Stimulated activated CD4-positive, alpha-beta T cell treated with anti-CD3 and anti-CD28 coated beads, TNF-alpha, amount 100 ng/mL, for 48 hours (primary cell): ENCODE measurements around the gene MYH11.

ENCODE experiments used
- DNase-seq, 3 donors: peaks; one replicate each; pipeline ENCODE4 v3.0.0-alpha.2; 2020; ENCODE audit warnings: low read depth in 3 of 3

The MYH11 gene

DNA sequence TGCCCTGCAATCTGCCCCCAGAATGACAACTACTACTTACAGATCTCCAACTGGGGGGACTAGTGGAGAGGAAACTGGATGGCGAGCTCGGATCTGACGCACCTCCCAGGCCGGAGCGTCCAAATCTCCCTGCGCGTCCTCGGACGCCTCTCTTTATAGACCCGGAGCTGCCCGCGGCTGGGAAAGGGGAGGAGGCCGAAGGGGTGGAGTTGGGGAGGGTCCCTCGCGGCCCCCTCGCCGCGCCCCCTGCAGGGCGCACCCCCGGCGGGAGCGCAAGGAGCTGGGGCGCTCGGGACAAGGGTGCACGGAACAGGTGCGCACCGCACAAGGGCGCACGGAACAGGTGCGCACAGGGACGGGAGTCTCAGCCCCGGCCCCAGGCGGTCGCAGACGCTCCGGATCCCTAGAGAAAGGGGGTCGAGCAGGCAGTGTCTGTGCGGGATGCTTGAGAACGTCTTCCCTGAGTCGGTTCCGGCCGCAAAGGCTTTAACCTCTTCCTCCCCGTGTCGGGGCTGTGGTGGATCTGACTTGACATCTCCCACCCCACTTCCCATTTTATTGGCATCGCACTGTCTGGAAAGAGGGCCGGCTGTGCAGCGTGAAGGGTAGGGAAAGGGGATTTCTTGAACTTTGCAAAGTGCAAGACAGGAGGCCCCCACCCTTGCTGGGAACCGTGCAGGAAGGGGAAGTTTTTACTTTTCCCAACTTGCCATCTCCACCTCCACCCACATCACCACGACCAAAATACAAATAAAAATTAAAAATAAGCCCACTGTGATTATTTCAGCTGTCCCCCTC is at the start of gene MYH11:
Gene MYH11 (minus strand): TSS at position 128 of the 798 bp plus-strand sequence. CDS start 18,776 bp downstream, outside the sequence.
- no peak for DNase-seq

DNA sequence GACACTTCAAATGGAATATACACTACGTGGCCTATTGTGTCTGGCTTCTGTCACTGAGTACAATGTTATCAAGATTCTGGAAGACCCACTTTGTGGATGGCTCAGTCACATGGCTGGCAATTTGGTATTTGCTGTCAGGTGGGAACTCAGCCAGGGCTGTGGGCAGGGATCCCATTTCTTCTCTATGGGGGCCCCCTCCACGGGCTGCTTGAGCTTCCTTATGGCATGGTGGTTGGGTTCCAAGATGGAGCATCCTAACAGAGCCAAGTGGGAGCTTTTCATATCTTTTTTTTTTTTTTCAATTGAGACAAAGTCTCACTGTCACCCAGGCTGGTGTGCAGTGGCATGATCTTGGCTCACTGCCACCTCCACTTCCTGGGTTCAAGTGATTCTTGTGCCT is 49.6 kb upstream of the MYH11 start:
- no peak for DNase-seq

DNA sequence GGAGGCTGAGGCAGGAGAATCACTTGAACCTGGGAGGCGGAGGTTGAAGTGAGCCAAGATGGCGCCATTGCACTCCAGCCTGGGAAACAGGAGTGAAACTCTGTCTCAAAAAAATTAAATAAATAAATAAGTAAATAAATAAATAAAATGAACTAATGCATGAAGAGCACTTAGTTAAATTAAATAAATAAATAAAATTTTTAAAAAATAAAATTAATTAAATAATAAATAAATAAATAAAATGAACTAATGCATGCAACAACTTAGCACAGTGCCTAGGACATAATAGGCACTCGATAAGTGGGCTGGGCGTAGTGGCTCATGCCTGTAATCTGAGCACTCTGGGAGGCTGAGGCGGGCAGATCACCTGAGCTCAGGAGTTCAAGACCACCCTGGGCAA is 47.1 kb upstream of the MYH11 start:
- DNase-seq, result no peak

DNA sequence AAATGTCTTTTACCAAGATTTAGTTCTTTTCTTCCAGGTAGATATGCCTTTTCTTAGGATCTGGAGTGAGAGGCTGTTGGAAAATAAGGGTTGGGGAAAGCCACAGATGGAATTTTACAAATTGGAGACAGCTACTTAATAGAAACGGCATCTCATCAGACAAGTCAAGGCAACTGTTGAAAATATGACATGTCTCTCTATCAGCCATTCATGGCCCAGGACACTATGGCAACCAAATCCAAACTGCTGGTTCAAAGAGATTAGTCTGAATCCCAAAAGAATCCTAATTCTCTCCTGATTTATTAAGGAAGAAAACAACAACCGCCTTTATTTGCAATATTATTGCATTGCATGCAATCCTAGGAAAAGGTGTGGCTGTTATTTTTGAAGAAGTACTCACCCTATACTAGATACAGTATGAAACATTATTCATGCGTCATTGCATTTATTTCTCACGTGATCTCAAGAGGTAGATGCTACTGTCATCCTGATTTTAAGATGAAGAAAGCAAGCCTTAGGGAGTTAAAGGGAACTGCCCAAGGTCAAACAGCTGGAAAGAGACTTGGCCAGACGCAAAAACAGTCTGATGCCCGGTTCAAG is 44.2 kb upstream of the MYH11 start:
- no peak for DNase-seq

DNA sequence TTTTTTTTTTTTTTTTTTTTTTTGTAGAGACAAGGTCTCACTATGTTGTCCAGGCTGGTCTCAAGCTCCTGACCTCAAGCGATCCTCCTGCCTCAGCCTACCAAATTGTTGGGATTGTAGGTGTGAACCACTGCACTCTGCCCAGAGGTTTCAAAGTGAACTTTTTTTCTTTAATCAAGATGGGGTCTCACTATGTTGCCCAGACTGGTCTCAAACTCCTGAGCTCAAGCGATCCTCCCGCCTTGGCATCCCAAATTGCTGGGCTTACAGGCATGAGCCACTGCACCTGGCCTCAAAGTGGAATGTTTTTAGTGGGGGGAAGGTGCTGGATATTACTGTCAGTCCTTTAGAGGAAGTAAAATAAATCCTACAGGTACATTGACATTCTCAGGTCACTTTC is 43.5 kb upstream of the MYH11 start:
- DNase-seq, result no peak

DNA sequence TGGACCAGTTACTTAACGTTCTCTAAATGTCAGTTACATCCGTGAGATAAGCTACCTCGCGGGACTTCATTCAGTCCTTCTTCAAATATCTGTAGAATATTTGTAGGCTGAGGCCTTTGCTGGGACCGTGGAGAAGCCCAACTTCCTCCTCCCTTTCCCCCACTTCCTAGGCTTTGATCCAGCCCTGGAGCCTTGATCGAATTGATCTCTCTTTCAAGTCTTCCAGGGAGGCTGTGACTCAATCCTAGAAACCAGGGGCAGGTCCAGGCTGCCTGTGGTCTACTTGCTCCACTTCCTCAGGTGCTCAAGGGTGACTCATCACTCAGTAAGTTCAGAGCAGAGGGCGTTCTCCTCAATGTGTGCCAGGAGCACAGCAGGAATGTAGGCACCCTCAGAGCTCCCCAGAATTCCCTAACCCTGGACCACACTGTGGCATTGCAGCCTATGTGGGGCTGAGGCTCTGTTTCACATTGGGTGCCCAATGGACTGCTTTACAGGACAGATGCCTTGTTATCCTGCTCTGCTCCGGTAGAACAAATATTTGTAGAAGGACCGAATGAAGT is 42.8 kb upstream of the MYH11 start:
- DNase-seq, result peak; percentile 14 to 36 (median 31)

DNA sequence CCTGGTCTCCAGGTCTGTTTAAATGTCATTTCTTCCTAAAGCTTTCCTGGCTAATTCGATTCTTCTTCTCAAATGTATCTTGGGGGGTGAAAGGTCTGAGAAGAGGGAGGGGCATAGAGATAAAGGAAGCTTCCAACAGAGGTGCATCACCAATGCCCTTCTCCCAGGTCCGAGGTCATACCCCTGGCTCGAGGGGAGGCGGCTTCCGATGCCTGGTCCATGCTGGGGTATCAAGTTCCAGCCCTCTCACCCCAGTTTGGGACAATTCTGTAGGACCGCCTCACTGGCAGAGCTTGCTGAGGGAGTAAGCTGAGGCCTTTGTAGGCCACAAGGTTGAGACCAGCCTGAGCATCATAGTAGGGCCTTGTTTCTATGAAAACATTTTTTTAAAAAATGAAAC is 41.8 kb upstream of the MYH11 start:
- DNase-seq, result no peak

DNA sequence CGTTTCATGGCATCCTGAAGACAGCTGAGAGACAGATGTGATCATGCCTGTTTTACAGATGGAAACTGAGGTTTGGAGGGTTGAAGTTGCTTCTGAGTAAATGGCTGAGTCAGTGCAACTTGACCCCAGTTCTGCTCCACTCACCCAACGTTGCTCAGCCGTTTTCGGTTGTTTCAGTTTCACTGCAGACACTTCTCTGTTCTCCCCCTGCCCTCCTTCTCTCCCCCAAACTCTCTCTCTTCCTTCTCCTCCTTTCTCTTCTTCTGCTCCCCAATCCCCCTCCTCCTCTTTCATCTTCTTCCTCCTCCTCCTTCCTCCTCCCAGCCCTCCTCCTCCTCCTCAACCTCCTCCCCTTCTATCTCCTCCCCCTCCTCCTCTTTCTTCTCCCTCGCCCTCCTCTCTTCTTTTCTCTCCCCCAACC is 41.0 kb upstream of the MYH11 start:
- DNase-seq, result peak; percentile 15 to 33 (median 30)

DNA sequence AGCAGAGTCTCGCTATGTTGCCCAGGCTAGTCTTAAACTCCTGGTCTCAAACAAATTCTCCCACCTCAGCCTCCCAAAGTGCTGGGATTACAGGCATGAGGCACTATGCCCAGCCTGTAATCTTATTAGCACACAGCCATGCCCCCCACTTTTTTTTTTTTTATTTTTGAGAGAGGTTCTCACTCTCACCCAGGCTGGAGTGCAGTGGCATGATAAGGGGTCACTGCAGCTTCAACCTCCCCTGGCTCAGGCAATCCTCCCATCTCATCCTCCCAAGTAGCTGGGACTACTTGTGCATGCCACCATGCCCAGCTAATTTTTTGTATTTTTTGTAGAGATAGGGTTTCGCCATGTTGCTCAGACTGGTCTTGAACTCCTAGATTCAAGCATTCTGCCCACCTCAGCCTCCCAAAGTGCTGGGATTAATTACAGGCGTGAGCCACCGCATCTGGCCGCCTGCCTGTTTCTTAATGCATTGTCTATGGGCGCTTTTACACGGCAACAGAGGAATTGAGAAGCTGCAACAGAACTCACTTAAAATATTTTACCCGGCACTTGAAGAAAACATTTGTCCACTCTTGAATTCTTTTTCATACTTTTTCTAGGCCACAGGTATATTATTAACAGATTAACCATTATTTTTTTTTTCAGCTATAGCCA is 40.4 kb upstream of the MYH11 start:
- DNase-seq, result no peak

DNA sequence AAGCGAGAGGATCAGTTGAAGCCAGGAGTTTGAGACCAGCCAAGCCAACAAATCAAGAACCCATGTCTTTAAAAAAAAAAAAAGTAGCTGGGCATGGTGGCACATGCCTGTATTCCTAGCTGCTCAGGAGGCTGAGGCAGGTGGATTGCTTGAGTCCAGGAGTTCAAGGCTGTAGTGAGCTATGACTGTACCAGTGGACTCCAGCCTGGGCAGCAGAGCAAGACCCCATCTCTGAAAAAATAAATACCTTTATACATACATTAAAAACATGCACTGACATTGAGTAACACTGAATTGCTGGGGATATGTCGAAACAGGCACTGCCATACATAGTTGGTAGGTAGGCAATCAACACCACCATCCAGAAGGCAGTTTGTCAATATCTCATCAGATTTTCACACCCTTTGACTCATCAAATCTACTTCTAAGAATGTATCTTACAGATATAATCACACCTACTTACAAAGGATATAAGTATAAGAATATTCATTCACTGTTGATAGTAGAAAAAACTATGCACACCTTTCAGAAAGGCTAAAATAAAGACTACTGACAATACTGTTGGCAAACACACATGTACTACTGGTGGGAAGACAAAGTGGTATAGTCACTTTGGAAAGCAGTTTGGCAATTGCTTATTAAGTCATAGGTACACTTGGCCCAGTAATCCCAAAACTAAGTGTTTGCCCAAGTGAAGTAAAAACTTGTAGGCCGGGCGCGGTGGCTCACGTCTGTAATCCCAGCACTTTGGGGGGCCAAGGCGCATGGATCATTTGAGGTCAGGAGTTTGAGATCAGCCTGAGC is 37.9 kb upstream of the MYH11 start:
- DNase-seq, result no peak

DNA sequence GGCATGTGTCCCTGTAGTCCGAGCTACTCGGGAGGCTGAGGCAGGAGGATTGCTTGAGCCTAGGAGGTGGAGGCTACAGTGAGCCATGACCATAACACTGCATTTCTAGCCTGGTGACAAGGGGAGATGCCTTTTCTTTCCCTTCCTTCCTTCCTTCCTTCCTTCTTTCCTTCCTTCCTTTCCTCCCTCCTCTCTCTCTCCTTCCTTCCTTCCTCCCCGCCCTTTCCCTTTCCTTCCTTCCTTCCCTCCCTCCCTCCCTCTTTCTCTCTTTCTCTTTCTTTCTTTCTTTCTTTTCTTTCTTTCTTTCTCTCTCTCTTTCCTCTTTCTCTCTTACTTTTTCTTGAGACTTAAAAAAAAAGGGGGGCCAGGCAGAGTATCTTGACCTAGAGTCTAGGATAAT is 34.7 kb upstream of the MYH11 start:
- DNase-seq, result no peak

DNA sequence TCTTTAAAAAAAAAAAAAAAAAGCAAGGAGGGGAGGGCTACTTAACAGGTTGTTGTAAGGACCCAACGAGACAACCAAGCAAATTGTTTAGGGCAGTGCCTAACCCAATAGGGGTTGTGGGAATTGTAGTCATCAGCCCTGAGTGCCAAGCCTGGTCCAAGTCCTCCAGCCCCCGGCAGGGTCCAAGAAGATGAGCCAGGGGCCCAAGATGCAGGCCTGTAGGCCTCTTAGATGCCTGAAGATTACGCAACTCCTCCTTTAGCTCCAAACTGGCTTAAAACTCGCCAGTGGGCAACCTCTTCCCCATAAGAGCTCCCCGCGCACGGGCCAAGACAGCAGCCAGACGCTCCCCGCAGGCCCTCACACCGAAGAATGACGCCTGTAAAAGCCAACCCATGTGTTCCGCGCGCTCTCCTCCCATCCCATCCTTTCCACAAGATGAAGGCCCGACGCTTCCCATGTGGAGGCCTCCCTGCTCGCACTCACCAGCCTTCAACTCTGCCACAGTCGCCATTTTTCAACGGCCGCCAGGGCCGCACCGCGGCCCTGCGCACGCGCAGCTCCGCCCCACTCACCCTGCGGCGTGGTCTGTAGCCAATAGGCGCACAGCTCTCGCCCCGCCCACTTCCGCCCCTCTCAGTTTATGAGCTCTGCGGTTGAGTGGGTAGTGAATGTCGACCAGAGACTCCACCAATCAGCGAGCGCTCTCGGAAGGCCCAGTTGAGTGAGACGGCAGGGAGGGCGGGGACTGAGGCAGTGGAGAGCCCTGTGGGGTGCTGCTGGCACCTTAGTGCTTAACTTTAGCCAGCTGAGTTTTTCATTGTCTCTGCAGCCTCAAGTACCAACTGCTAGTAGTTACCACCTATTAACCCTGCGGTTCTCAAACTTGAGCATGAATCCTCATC is 31.5 kb upstream of the MYH11 start, which contains the start of gene CEP20:
Gene CEP20 (minus strand): TSS at position 532 of the 905 bp plus-strand sequence. CDS start 18 bp downstream, at position 514.
- DNase-seq, result peak; percentile 99 to 100 (median 100)

DNA sequence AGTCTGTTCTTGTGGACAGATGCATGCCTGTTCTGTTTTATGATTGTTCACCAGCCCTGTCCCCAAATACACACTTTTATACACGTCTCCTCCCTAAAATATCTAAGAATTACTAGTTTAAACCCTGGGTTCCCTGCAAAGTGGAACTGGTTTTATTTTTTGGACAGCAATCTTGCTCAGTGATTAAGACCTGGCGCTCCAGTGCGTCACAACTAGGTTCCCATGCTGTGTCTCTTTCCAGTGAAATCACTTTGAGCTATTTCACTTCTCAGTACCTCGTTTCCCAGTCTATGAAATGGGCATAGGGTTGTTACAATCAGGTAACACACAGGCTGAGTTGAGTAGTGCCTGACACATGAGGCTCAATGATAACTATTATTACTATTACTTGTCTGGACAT is 30.5 kb upstream of the MYH11 start:
- no peak for DNase-seq

DNA sequence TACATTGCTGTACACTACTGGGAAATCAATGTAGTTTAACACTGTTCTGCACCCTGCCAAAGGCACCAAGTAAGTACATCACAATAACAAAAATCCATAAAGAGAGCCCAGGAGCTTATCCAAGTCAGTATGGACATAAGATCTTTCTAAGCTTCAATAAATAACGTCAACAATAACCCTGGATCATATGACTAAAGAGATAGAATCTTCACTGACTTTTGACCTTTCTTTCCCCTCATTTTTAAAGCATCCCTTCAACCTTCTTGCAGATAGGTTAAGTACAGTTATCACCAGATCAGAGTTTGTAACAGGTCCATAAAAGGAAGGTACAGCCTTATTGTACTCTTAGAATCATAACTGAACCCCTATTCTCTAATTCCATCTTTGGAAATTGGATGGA is 29.2 kb upstream of the MYH11 start:
- no peak for DNase-seq

DNA sequence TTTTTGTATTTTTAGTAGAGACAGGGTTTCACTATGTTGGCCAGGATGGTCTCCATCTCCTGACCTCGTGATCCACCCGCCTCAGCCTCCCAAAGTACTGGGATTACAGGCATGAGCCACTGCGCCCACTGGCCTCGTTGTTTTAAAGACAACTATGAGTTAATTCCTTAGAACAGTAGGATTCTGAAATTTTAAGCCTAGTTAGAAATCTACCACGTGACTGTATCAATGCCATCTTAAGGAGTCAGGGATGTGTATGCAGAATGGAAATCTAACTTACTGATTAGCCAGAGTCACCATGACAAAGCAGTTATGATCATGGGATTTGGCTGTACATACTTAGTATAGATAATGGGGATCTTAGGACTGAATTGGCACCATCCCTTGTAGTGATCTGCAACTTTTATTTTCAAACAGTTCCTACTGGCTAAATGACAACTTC is 28.8 kb upstream of the MYH11 start:
- DNase-seq, result no peak

DNA sequence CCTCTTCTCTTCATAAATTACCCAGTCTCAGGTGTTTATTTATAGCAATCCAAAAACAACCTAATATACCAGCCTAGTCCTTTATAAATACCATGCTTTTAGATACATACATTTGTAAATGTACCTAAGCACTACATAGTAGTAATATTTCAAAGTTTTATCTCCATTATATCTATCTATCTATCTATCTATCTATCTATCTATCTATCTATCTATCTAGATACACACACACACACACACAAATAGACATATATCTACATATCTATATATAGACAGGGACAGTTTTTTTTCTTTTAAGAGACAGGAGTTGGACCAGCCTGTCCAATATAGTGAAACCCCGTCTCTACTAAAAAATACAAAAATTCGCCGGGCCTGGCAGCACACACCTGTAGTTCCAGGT is 25.7 kb upstream of the MYH11 start:
- DNase-seq, result no peak

DNA sequence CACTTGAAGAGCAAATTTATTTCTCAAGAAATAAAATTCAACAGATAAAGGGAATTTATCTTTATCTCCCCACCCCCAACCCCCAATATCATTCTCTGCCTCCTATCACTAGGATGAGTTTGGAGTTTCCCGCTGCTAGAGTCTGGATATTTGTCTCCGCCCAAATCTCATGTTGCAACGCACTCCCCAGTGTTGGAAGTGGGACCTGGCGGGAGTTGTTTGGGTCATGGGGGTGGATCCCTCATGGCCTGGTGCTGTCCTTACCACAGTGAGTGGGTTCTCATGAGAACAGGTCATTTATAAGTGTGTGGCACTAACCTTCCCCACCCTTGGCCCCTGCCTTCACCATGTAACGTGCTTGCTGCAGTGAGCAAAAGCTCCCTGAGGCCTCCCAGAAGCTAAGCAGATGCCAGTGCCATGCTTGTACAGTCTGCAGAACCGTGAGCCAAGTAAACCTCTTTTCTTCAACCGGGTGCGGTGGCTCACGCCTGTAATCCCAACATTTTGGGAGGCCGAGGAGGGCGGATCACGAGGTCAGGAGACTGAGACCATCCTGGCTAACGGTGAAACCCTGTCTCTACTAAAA is 25.1 kb upstream of the MYH11 start:
- DNase-seq, result no peak

DNA sequence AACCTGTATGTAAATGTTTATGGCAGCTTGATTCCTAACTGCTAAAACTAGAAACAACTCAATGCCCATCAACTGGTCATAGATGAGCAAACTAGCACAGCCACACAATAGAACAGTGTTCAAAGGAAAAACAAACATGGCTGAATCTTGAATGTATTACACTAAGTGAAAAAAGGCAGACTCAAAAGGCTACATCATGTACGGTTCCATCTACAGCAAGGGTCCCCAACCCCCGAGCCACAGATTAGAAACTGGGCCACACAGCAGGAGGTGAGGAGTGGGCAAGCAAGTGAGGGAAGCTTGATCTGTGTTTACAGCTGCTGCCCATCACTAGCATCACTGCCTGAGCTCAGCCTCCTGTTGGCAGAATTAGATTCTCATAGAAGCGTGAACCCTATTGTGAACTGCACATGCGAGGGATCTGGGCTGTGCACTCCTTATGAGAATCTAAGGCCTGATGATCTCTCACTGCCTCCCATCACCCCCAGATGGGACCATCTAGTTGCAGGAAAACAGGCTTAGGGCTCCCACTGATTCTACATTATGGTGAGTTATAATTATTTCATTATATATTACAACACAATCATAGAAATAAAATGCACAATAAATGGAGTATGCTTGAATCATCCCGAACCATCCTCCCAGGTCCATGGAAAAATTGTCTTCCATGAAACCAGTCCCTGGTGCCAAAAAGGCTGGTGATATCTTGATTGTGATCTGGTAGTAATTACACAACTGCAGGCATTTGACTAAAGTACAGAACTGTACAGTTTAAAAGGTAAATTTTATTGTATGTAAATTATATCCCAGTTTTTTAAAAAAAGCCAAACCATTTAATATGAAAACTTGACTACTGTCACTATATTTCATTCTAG is 23.8 kb upstream of the MYH11 start:
- no peak for DNase-seq

DNA sequence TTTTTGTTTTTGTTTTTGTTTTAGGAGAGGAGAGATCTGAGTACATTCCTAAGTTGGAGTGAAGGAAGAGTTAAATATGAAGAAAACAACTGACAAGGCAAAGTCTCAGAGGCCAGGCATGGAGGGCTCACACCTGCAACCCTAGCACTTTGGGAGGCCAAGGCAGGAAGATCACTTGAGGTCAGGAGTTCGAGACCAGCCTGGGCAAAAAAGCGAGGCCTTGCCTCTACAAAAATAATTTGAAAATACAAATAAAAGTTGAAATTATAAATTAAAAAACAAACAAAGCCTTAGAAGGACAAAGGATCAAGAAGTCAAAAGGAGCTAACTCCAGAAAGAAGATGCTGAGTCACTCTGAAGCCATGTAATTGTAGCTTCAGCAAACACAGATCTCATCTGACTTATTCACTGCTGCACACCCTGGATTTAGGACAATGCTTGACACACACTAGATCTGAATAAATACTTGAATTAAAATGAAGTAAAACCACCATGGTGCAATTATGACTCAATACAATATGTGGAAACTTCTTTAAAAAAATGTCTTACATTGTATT is 22.5 kb upstream of the MYH11 start:
- DNase-seq, result no peak
